Spleen (tissue), 11 donors: Measurements from ENCODE around the gene NCLN. TPM values are rescaled to one million over a fixed set of nuclear protein-coding genes. Genes with fewer than 3 reads are reported as not detected.

Source experiments
- DNase-seq: peaks from one replicate; pipeline ENCODE4 v3.0.0-alpha.2; 2020
- H3K27ac ChIP-seq, 8 donors: fragments of 200-600 bp; sonication (generic) in 7 of 8; 1 replicate in 4 of 8; 2 replicates in 4 of 8; pipeline versions ENCODE4 v1.5.0 to v1.8.0; 2016 to 2021; ENCODE audit warnings: inconsistent platforms in 4 of 8, mild to moderate bottlenecking in 4 of 8, moderate library complexity in 1 of 8
- H3K27me3 ChIP-seq, 7 donors: fragments of 200-600 bp; sonication (generic) in 6 of 7; replicated peaks in 1 of 7; 1 replicate in 4 of 7; 2 replicates in 3 of 7; pipeline versions ENCODE4 v1.5.0 to v1.8.0; 2016 to 2021; ENCODE audit warnings: inconsistent platforms in 3 of 7, mild to moderate bottlenecking in 1 of 7
- H3K36me3 ChIP-seq, 6 donors: fragments of 200-600 bp; sonication (generic) in 5 of 6; 1 replicate in 4 of 6; 2 replicates in 2 of 6; pipeline versions ENCODE4 v1.5.0 to v1.8.0; 2016 to 2021; ENCODE audit warnings: inconsistent platforms in 2 of 6
- H3K4me1 ChIP-seq, 6 donors: fragments of 200-600 bp; sonication (generic) in 5 of 6; 1 replicate in 3 of 6; 2 replicates in 3 of 6; pipeline versions ENCODE4 v1.5.0 to v1.8.0; 2016 to 2021; ENCODE audit warnings: inconsistent platforms in 3 of 6
- H3K4me3 ChIP-seq, 8 donors: fragments of 200-600 bp; sonication (generic) in 7 of 8; 1 replicate in 4 of 8; 2 replicates in 4 of 8; pipeline versions ENCODE4 v1.5.0 to v1.8.0; 2016 to 2021; ENCODE audit warnings: inconsistent platforms in 4 of 8, mild to moderate bottlenecking in 4 of 8, moderate library complexity in 2 of 8
- H3K9me3 ChIP-seq, 8 donors: fragments of 200-600 bp; sonication (generic) in 7 of 8; 1 replicate in 4 of 8; 2 replicates in 4 of 8; pipeline versions ENCODE4 v1.5.0 to v1.8.0; 2016 to 2021; ENCODE audit warnings: inconsistent platforms in 4 of 8
- CTCF ChIP-seq, 11 experiments: fragments of 200-600 bp in 7 of 11; fragments of 450-650 bp in 4 of 11; sonication (generic) in 4 of 11; IDR thresholded peaks in 8 of 11; conservative IDR thresholded peaks in 3 of 11; 1 replicate in 7 of 11; 2 replicates in 4 of 11; pipeline versions ENCODE4 v1.4.0 to v1.8.0; 2016 to 2021; ENCODE audit warnings: antibody characterized with exemption in 11 of 11, inconsistent platforms in 4 of 11, mild to moderate bottlenecking in 1 of 11
- POLR2A ChIP-seq, 3 donors: fragments of 450-650 bp; IDR thresholded peaks; one replicate each; pipeline ENCODE4 v1.5.1; 2017; ENCODE audit warnings: antibody characterized with exemption in 3 of 3, mild to moderate bottlenecking in 1 of 3
- POLR2AphosphoS5 ChIP-seq, 3 donors: sonication (generic); formaldehyde crosslinking; IDR thresholded peaks; one replicate each; pipeline ENCODE4 v1.5.1; 2017; ENCODE audit warnings: antibody characterized with exemption in 3 of 3
- WGBS, 5 donors: extraction: QIAGEN DNeasy Blood & Tissue Kit in 3 of 5; methylation state at CpG; one replicate each; pipeline versions ENCODE4 v1.1.5 to v1.1.7; 2013 to 2018; 5-methylcytosine and 5-hydroxymethylcytosine counted together
- intact Hi-C: fragments of 100-400 bp; cut with DNase I; formaldehyde crosslinking; loops from one replicate; pipeline ENCODE4 v1.15.0; 2023; ENCODE audit warnings: low total_unique reads
- polyA plus RNA-seq, 3 donors: library from polyadenylated mRNA; stranded (reverse); fragments of 200-250 nt; gene quantifications; one replicate each; pipeline ENCODE4 v1.2.1, GENCODE V29; 2013
- total RNA-seq, 7 donors: library from RNA; depleted of rRNA in 3 of 7; stranded (reverse); fragments of >200 nt in 3 of 7; fragmentation: NEBNext Ultra II Directional in 4 of 7; extraction: Animal tissue kit (Norgen Biotek cat#: 25700) in 4 of 7; gene quantifications; one replicate each; pipeline versions ENCODE4 v1.1.0 to v1.2.1, GENCODE V29; 2016 to 2021
- donor health status: healthy with polysubstance abuse.
- donor health status: DM: no; HTN: no; CAD: no; lungs with moderate emphysema.
- donor health status: DM: no; HTN: no; CAD: no.
- donor health status: Bipolar disorder and iron deficiency.
- donor health status: healthy.
- donor health status: DM: no; HTN: no; CAD: no.
- donor health status: DM: yes; HTN: yes; CAD: no.

The NCLN gene
- total and polyA plus RNA-seq, 10 donors: 37.8 to 89.5 (median 48.9) TPM

- 57 to 72% (median 63%) methylated on average over 11 of the region's 11 CpGs for WGBS, 5 donors
- no peaks in the 10 kb centered on the region for H3K36me3 ChIP-seq
- peak overlapping the region in 6 of 8 donors; percentile 77 to 90 (median 83) for H3K27ac ChIP-seq
- no peak overlapping the region for H3K4me3 ChIP-seq
- H3K4me1 ChIP-seq: peaks cover 11 to 61% (median 47%) of the 10 kb centered on the region in 6 donors
- peaks cover 0 to 7% (median 0%) of the 10 kb centered on the region in 7 donors for H3K27me3 ChIP-seq
- TF ChIP-seq POLR2AphosphoS5 (IDR thresholded peaks at IDR 0.05) (no peak), CTCF (IDR thresholded peaks at IDR 0.05 in 8 of 11, conservative IDR thresholded peaks at IDR 0.05 in 3 of 11) (no peak), POLR2A (IDR thresholded peaks at IDR 0.05) (no peak)
- intact Hi-C loops: no loop called here
- peaks cover 0 to 7% (median 0%) of the 10 kb centered on the region in 8 donors for H3K9me3 ChIP-seq
- DNase-seq: peak; percentile 24
These were observed 42.9 kb upstream of the NCLN start for GRCh38 chr19:3142781-3143337.

GRCh38 chr19:3145909-3146676, 39.6 kb upstream of the NCLN start:
- peak overlapping the region in 1 of 8 donors; percentile 14 for H3K4me3 ChIP-seq
- peaks cover 11 to 44% (median 38%) of the 10 kb centered on the region in 6 donors for H3K4me1 ChIP-seq
- H3K27ac ChIP-seq: peak overlapping the region in 3 of 8 donors; percentile 62 to 79 (median 64)
- H3K9me3 ChIP-seq: no peaks in the 10 kb centered on the region
- WGBS, 5 donors: 42 to 53% (median 48%) methylated on average over 16 to 20 of the region's 20 CpGs
- DNase-seq: peak; percentile 83
- H3K36me3 ChIP-seq: peaks cover 0 to 31% (median 0%) of the 10 kb centered on the region in 6 donors
- peaks cover 0 to 14% (median 0%) of the 10 kb centered on the region in 7 donors for H3K27me3 ChIP-seq
- intact Hi-C loops: no loop called here
- TF ChIP-seq POLR2AphosphoS5 (IDR thresholded peaks at IDR 0.05): peak; percentile 12 to 39 (median 16)
- no peak for TF ChIP-seq CTCF (IDR thresholded peaks at IDR 0.05 in 8 of 11, conservative IDR thresholded peaks at IDR 0.05 in 3 of 11)

GRCh38 chr19:3146677-3147100, 39.0 kb upstream of the NCLN start:
- intact Hi-C loops: no loop called here
- TF ChIP-seq POLR2AphosphoS5 (IDR thresholded peaks at IDR 0.05) (no peak), CTCF (IDR thresholded peaks at IDR 0.05 in 8 of 11, conservative IDR thresholded peaks at IDR 0.05 in 3 of 11) (peak; percentile 56 to 91 (median 84)), POLR2A (IDR thresholded peaks at IDR 0.05) (no peak)

GRCh38 chr19:3148503-3148902, 37.2 kb upstream of the NCLN start:
- H3K27me3 ChIP-seq: peaks cover 0 to 14% (median 0%) of the 10 kb centered on the region in 7 donors
- H3K9me3 ChIP-seq: no peaks in the 10 kb centered on the region
- no peak for DNase-seq
- 91 to 94% (median 93%) methylated on average over 20 of the region's 20 CpGs for WGBS, 5 donors
- intact Hi-C loops: no loop called here
- no peak overlapping the region for H3K27ac ChIP-seq
- no peak overlapping the region for H3K4me3 ChIP-seq
- H3K4me1 ChIP-seq: peaks cover 0 to 20% (median 14%) of the 10 kb centered on the region in 6 donors
- H3K36me3 ChIP-seq: peaks cover 0 to 49% (median 0%) of the 10 kb centered on the region in 6 donors
- TF ChIP-seq POLR2AphosphoS5 (IDR thresholded peaks at IDR 0.05): no peak
- no peak for TF ChIP-seq CTCF (IDR thresholded peaks at IDR 0.05 in 8 of 11, conservative IDR thresholded peaks at IDR 0.05 in 3 of 11)
- TF ChIP-seq POLR2A (IDR thresholded peaks at IDR 0.05): no peak

More at GRCh38 chr19:3146677-3147100, 39.0 kb upstream of the NCLN start:
- DNase-seq: peak; percentile 90
- 58 to 79% (median 62%) methylated on average over 5 of the region's 5 CpGs for WGBS, 5 donors
- Histone ChIP-seq H3K4me3 (no peak overlapping the region), H3K36me3 (peaks cover 0 to 37% (median 0%) of the 10 kb centered on the region in 6 donors), H3K4me1 (peaks cover 5 to 38% (median 32%) of the 10 kb centered on the region in 6 donors), H3K9me3 (no peaks in the 10 kb centered on the region), H3K27me3 (peaks cover 0 to 14% (median 0%) of the 10 kb centered on the region in 7 donors), H3K27ac (peak overlapping the region in 3 of 8 donors; percentile 62 to 79 (median 64))
